Measurements from ENCODE around the gene STAMBPL1.
"Not testable (repeated sequence)": the region's sequence is repeated elsewhere in the genome, so short reads cannot be mapped to it uniquely, and the experiment has no call there.

STAMBPL1 gene

DNA sequence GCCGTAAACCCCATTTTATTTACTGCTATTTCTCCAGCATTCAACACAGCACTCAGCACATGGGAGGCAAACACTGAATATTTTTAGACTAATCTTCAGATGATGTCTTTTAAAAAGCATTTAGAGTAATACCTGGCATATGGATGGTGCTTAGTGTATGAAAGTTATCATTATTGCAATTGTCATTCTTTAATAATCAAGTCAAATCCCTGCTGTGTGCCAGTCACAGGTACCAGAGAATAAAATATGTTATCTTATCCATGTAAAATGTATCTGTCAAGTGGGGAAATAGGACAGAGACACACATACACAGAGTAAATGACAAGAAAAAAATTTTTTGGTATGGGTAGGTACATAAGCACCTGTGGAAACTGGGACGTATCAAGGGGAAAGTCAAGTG is 46.9 kb upstream of the STAMBPL1 start:
- Histone ChIP-seq H4K20me1 (ENCODE audit: insufficient read depth, low read length) (no peaks in the 10 kb centered on the region), H3K27ac (ENCODE audit: low read length) (no peak overlapping the region), H3K79me2 (ENCODE audit: low read length) (no peaks in the 10 kb centered on the region), H3K4me3 (ENCODE audit: low read length) (no peak overlapping the region), H2AFZ (ENCODE audit: low read depth, low read length) (no peak overlapping the region), H3K9ac (ENCODE audit: low read length) (no peak overlapping the region), H3K4me1 (ENCODE audit: low read length) (peaks cover 33% of the 10 kb centered on the region), H3K27me3 (ENCODE audit: low read depth, low read length) (no peaks in the 10 kb centered on the region), H3K36me3 (replicated peaks; ENCODE audit: low read depth, low read length) (no peaks in the 10 kb centered on the region), H3K9me3 (ENCODE audit: insufficient read depth, low read length) (no peaks in the 10 kb centered on the region), H3K4me2 (ENCODE audit: low read length) (no peak overlapping the region)
- TF ChIP-seq EZH2phosphoT487 (IDR thresholded peaks at IDR 0.05; ENCODE audit: low read depth): no peak
- TF ChIP-seq, protein P1, sequence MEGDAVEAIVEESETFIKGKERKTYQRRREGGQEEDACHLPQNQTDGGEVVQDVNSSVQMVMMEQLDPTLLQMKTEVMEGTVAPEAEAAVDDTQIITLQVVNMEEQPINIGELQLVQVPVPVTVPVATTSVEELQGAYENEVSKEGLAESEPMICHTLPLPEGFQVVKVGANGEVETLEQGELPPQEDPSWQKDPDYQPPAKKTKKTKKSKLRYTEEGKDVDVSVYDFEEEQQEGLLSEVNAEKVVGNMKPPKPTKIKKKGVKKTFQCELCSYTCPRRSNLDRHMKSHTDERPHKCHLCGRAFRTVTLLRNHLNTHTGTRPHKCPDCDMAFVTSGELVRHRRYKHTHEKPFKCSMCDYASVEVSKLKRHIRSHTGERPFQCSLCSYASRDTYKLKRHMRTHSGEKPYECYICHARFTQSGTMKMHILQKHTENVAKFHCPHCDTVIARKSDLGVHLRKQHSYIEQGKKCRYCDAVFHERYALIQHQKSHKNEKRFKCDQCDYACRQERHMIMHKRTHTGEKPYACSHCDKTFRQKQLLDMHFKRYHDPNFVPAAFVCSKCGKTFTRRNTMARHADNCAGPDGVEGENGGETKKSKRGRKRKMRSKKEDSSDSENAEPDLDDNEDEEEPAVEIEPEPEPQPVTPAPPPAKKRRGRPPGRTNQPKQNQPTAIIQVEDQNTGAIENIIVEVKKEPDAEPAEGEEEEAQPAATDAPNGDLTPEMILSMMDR (IDR thresholded peaks at IDR 0.05; ENCODE audit: low read depth, low read length): no peak

DNA sequence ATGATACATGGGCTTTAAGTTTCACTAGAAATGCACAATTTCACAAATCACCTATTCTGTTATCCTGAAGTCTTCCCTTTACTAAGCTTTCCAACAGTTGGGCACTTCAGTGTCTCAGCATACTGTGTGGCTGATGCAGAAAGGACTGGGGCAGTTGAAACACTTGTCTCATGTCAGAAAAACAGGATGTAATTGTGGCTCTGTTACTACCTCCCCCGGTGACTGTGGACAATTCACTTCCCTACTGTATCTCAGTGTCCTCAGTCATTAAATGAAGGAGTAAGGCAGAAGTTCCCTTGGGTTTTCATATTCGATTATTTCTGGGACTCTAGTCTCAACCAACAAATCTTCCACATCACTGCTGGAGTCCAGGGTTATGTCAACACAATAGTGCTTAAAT is 46.3 kb upstream of the STAMBPL1 start:
- Histone ChIP-seq H2AFZ (ENCODE audit: low read depth, low read length) (no peak overlapping the region), H3K4me3 (ENCODE audit: low read length) (no peak overlapping the region), H3K27ac (ENCODE audit: low read length) (no peak overlapping the region), H3K9me3 (ENCODE audit: insufficient read depth, low read length) (no peaks in the 10 kb centered on the region), H3K36me3 (replicated peaks; ENCODE audit: low read depth, low read length) (no peaks in the 10 kb centered on the region), H4K20me1 (ENCODE audit: insufficient read depth, low read length) (no peaks in the 10 kb centered on the region), H3K79me2 (ENCODE audit: low read length) (no peaks in the 10 kb centered on the region), H3K27me3 (ENCODE audit: low read depth, low read length) (no peaks in the 10 kb centered on the region), H3K4me1 (ENCODE audit: low read length) (peaks cover 33% of the 10 kb centered on the region), H3K9ac (ENCODE audit: low read length) (no peak overlapping the region), H3K4me2 (ENCODE audit: low read length) (no peak overlapping the region)
- no peak for TF ChIP-seq EZH2phosphoT487 (IDR thresholded peaks at IDR 0.05; ENCODE audit: low read depth)
- TF ChIP-seq, protein P1 (IDR thresholded peaks at IDR 0.05; ENCODE audit: low read depth, low read length): no peak

DNA sequence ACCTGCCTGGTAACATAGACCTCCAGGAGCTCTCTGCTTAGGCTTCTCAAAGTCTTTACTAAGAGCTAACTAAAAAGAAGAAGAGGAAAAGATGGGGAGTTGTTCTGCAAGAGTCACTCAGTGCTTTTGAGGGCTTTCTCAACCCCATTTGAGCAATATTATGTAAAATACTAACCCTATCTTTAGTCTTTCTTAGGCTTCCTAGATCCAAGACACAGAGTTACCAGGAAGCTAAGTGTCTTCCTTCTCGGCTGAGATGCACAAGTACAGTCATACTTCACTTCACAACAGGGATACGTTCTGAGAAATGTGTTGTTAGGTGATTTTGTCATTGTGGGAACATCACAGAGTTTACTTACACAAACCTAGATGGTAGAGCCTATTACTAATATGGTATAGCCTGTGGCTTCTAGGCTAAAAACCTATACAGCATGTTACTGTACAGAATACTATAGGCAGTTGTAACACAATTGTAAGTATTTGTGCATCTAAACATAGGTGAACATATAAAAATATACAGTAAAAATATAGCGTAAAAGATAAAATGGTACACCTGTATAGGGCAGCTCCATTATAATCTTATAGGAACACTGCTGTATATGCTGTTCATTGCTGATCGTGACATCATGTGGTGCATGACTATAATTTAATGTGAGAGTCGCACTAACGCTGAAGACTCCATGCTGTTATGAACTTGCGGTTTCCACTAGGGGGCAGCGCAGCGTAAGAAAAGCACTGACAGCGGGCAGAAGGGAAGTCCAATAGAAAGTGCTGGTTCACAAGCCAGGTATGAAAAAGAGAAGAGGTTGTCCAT is 44.7 kb upstream of the STAMBPL1 start:
- Histone ChIP-seq H3K27ac (ENCODE audit: low read length) (no peak overlapping the region), H4K20me1 (ENCODE audit: insufficient read depth, low read length) (no peaks in the 10 kb centered on the region), H3K4me3 (ENCODE audit: low read length) (0 out of 2 replicates have a peak overlapping the region, but pooled peaks have one; percentile 12), H3K4me2 (ENCODE audit: low read length) (peak overlapping the region; percentile 42), H3K36me3 (replicated peaks; ENCODE audit: low read depth, low read length) (no peaks in the 10 kb centered on the region), H3K79me2 (ENCODE audit: low read length) (no peaks in the 10 kb centered on the region), H2AFZ (ENCODE audit: low read depth, low read length) (no peak overlapping the region), H3K9me3 (ENCODE audit: insufficient read depth, low read length) (no peaks in the 10 kb centered on the region), H3K27me3 (ENCODE audit: low read depth, low read length) (no peaks in the 10 kb centered on the region), H3K9ac (ENCODE audit: low read length) (no peak overlapping the region), H3K4me1 (ENCODE audit: low read length) (peaks cover 38% of the 10 kb centered on the region)
- TF ChIP-seq, protein P1 (IDR thresholded peaks at IDR 0.05; ENCODE audit: low read depth, low read length): peak; percentile 82
- no peak for TF ChIP-seq EZH2phosphoT487 (IDR thresholded peaks at IDR 0.05; ENCODE audit: low read depth)

DNA sequence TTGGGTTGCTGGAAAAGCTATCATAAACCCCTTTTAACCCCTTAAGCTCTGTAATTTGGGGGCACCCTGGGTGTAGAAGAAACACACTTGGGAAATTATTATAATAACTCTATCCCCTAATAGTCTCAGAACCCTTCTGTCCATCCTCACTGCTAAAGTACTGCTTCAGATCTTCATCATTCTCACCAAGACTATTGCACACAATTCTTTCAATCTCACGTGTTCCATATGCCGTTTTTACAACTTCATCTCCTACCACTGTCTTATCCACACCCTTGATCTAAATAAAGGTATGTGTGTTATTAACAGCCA is 44.2 kb upstream of the STAMBPL1 start:
- no peak overlapping the region for H3K4me3 ChIP-seq (ENCODE audit: low read length)
- no peak overlapping the region for H2AFZ ChIP-seq (ENCODE audit: low read depth, low read length)
- H3K79me2 ChIP-seq (ENCODE audit: low read length): no peaks in the 10 kb centered on the region
- peak overlapping the region; percentile 2; the same call in 1 of the 2 replicates for H3K4me2 ChIP-seq (ENCODE audit: low read length)
- no peaks in the 10 kb centered on the region for H3K9me3 ChIP-seq (ENCODE audit: insufficient read depth, low read length)
- peaks cover 39% of the 10 kb centered on the region for H3K4me1 ChIP-seq (ENCODE audit: low read length)
- no peaks in the 10 kb centered on the region for H4K20me1 ChIP-seq (ENCODE audit: insufficient read depth, low read length)
- no peaks in the 10 kb centered on the region for H3K36me3 ChIP-seq (replicated peaks; ENCODE audit: low read depth, low read length)
- TF ChIP-seq, protein P1 (IDR thresholded peaks at IDR 0.05; ENCODE audit: low read depth, low read length): no peak
- no peak for TF ChIP-seq EZH2phosphoT487 (IDR thresholded peaks at IDR 0.05; ENCODE audit: low read depth)
- H3K27ac ChIP-seq (ENCODE audit: low read length): no peak overlapping the region
- H3K27me3 ChIP-seq (ENCODE audit: low read depth, low read length): no peaks in the 10 kb centered on the region
- H3K9ac ChIP-seq (ENCODE audit: low read length): no peak overlapping the region

DNA sequence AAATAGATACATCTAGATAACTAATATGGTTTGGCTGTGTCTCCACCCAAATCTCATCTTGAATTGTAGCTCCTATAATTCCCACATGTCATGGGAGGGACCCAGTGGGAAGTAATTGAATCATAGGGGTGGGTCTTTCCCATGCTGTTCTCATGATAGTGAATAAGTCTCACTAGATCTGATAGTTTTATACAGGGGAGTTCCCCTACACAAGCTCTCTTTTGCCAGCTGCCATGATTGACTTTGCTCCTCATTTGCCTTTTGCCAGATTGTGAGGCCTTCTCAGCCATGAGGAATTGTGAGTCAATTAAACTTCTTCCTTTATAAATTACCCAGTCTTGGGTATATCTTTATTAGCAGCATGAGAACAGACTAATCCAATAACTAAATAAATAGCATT is 42.4 kb upstream of the STAMBPL1 start:
- H3K36me3 ChIP-seq (replicated peaks; ENCODE audit: low read depth, low read length); H4K20me1 ChIP-seq (ENCODE audit: insufficient read depth, low read length); H3K4me2 ChIP-seq (ENCODE audit: low read length); H3K27ac ChIP-seq (ENCODE audit: low read length); H2AFZ ChIP-seq (ENCODE audit: low read depth, low read length); H3K79me2 ChIP-seq (ENCODE audit: low read length); H3K9me3 ChIP-seq (ENCODE audit: insufficient read depth, low read length); H3K27me3 ChIP-seq (ENCODE audit: low read depth, low read length); H3K9ac ChIP-seq (ENCODE audit: low read length); H3K4me3 ChIP-seq (ENCODE audit: low read length): not testable (repeated sequence)
- peaks cover 30% of the 10 kb centered on the region for H3K4me1 ChIP-seq (ENCODE audit: low read length)

Data from OCI-LY3 (cell line).